NCI-H82 treated with DMSO at 0.1 percent for 48 hours (cell line): ENCODE measurements around the gene TLCD2.
"Not testable (repeated sequence)": the region's sequence is repeated elsewhere in the genome, so short reads cannot be mapped to it uniquely, and the experiment has no call there.

Experiments
- DNase-seq: peaks from one replicate; lab custom pipeline; 2025; ENCODE audit not compliant: unreplicated experiment; lab: John Stamatoyannopoulos, UW

Gene TLCD2, protein sequence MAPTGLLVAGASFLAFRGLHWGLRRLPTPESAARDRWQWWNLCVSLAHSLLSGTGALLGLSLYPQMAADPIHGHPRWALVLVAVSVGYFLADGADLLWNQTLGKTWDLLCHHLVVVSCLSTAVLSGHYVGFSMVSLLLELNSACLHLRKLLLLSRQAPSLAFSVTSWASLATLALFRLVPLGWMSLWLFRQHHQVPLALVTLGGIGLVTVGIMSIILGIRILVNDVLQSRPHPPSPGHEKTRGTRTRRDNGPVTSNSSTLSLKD

DNA sequence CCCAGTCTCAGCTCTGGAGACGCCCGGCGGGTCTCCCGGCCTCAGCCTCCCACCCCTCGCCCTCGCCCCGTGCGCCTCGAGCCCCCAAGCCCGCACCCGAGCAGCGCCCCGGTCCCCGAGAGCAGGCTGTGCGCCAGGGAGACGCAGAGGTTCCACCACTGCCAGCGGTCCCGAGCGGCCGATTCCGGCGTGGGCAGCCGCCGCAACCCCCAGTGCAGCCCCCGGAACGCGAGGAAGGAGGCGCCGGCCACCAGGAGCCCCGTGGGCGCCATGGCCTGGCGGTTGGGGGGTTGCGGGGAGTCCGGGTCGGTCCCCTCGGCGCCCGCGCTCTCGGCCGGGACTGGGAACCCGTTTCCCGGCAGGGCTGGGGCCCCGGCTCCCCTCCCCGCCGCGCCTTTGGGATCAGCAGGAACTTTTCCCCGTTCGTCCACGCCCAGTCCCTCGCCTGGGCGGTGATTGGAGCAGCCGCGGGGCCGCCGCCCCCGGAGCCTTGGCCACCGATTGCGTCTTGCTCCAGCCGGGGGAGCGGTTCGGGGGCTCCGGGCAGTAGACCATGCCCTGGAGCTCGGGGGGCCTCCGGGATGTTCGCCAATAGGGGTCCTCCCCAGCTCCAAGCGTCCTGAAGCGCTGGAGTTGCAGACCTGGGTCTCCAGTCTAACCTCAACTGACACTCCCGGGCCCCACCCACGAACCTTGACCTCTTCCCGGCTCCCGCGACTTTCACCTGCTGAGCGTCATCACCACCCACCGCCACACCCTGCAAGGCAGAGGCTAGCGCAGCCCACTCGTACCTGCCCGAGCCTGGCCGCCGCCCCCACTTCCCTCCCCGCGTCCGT lies at the start of gene TLCD2:
TSS of gene TLCD2 (minus strand) at position 407 of the 836 bp plus-strand sequence. CDS start at position 272, 135 bp downstream.
- DNase-seq: peak; percentile 26

DNA sequence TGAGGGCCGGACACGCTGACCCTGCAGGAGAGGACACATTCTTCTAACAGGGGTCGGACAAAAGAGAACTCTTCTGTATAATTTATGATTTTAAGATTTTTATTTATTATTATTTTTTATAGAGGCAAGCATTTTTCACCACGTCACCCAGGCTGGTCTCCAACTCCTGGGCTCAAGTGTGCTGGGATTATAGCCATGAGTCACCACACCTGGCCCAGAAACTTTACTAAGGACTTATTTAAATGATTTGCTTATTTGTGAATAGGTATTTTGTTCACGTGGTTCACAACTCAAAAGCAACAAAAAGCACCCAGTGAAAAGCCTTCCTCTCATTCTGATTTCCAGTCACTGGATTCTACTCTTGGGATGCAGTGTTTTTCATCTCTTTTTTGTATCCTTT lies 49.4 kb upstream of the TLCD2 start:
- no peak for DNase-seq

DNA sequence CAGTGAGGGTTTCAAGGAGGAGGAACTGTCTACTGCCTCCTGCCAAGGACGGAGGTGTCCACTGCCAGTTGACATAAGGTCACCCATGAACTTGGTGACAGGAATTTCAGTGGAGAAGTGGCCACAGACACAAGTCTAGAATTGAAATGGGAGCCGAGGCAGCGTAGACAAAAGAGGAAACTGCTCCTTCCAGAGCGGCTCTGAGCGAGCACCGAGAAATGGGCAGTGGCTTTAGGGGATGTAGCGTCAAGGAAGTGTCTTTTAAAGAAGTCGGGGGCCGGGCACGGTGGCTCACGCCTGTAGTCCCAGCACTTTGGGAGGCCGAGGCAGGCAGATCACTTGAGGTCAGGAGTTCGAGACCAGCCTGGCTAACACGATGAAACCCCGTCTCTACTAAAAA lies 48.6 kb upstream of the TLCD2 start:
- DNase-seq: no peak

DNA sequence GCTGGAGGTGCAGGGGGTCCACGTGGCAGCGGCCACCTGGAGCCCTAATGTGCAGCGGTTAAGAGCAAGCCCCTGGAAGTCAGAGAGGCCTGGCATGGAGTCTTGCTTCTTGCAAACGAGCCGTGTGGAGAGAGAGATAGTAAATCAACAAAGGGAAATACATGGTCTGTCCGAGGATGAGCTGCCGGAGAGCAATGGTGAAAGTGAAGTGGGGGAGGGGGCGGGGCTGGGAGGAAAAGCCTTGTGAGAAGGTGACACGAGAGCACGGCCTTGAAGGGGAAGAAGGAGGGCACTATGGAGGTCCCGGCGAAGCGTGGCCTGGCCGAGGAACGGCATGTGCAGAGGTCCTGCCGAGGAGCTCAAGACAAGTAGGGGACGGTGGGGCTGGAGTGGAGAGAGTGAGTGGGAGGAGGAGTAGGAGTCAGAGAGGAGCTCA lies 45.7 kb upstream of the TLCD2 start:
- no peak for DNase-seq

DNA sequence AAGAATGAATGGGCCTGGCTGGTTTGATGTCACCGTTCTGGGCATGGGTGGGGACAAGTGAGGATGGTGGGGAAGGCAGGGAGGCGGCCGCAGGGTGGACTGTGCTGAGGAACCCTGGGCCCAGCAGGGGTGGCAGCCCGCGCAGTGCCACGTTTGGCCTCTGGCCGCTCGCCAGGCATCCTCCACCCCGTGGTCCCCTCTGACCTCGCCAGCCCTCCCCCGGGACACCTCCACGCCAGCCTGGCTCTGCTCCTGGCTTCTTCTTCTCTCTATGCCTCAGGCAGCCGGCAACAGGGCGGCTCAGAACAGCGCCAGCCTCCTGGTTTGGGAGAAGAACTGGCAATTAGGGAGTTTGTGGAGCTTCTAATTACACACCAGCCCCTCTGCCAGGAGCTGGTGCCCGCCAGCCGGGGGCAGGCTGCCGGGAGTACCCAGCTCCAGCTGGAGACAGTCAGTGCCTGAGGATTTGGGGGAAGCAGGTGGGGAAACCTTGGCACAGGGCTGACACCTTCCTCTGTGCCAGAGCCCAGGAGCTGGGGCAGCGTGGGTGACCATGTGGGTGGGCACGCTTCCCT lies 45.2 kb upstream of the TLCD2 start:
- DNase-seq: no peak

DNA sequence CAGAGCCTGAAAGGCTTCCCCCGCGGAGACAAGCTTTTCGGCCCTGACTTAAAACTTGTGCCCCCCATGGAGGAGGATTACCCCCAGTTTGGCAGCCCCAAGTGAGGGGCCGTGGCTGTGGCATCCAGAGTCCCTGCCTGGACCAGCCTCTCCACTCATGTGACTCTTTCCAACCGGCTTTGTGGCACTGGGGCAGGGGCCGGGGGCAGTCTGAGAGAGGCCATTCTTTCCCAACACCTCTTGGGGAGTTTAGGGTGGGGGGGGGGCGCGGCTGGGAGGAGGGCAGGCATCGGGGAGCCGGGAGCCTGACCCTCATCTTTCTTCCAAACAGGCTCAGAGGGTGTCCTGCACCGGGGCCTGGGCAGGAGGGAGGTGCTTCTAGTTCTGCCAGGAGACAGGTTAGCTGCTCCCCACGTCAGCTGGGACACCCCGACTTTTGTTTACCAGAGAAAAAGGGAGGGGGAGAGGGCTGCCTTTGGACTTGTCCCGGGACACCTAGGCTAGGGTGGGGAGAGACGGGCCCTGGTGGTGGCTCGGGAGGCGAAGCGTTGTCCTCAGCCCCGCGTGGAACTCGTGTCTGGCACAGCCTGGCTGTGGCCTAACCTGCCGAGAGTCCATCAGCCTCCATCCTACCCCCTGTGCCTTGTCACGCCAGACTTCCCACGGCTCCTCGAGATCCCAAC lies 44.4 kb upstream of the TLCD2 start:
- no peak for DNase-seq

DNA sequence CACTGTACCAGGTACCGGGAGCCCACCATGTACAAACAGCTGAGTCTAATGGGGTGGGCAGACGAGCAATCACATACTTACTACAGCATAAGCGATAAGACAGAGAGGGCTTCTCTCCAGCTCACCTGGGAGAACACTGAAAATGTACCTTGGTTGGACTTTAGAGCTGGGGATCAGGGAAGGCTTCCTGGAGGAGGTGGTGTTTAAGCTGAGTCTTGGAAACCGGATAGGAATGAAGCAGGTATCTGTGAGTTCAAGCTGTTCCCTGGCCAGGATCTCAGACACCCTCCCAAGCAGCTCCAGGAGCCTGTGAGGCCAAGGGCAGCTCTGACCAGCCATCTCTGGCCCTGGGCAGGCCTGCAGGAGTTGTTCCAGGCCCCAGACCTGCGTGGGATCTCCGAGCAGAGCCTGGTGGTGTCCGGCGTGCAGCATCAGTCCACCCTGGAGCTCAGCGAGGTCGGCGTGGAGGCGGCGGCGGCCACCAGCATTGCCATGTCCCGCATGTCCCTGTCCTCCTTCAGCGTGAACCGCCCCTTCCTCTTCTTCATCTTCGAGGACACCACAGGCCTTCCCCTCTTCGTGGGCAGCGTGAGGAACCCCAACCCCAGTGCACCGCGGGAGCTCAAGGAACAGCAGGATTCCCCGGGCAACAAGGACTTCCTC lies 43.7 kb upstream of the TLCD2 start:
- DNase-seq: no peak

DNA sequence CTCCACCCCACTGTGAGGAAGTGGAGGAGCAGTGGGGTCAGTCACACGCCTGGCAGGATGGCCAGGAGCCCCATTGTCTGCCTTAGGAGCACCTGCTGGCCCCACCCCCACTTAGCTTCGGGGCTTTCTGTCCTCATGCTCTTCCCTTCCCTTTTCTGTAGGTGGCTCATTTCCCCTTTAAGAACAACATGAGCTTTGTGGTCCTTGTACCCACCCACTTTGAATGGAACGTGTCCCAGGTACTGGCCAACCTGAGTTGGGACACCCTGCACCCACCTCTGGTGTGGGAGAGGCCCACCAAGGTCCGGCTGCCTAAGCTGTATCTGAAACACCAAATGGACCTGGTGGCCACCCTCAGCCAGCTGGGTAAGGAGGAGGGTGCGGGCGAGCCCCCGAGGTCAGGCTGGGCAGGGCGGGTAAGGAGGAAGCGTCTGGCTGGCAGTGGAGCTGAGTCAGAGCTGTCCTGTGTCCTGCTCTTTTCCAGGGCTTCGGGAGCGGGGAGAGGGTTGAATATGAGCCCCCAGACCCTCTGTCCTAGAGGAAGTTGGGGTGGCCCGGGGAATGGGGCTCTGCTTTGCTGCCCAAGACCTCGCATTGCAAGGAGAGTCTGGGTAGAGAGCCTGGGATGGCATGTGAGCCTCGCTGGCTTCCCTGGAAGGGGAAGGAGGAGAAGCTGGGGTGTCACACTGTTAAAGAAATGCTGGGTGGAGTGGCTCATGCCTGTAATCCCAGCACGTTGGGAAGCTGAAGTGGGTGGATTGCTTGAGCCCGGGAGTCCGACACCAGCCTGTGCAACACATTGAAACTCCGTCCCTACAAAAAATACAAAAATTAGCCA lies 42.5 kb upstream of the TLCD2 start:
- DNase-seq: no peak

DNA sequence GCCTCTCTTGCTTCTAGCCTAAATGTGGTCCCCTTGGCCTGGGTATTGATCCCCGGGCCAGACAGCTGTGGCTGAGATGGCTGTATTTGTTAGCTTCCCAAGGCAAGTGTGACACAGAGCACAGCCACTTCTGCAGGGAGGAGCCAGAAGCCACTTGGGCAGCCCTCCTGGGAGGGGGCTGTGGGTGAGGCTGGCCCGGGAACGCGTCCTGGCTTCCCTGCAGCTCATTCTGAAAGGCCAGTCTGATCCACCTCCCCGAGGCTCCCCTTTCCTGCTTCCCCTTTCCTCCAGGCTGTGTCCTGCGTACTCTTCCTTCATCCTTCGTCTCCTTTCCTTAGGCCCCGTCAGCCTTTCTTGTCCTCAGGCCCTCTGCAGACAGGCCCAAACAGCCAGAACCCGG lies 40.5 kb upstream of the TLCD2 start:
- no peak for DNase-seq

DNA sequence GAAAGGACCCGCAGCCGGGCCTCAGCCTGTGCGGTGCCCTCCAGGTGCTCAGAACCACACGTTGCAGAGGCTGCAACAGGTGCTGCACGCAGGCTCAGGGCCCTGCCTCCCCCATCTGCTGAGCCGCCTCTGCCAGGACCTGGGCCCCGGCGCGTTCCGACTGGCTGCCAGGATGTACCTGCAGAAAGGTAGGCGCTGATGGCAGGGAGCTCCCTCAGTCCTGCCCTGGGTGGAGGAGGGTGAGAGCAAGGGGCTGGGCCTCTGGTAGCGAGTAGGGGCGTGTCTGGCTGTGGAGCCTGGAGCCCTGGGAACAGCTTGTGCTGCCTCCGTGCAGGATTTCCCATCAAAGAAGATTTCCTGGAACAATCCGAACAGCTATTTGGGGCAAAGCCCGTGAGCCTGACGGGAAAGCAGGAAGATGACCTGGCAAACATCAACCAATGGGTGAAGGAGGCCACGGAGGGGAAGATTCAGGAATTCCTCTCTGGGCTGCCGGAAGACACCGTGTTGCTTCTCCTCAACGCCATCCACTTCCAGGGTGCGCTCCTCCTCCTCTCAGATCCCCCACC lies 36.9 kb upstream of the TLCD2 start:
- no peak for DNase-seq

DNA sequence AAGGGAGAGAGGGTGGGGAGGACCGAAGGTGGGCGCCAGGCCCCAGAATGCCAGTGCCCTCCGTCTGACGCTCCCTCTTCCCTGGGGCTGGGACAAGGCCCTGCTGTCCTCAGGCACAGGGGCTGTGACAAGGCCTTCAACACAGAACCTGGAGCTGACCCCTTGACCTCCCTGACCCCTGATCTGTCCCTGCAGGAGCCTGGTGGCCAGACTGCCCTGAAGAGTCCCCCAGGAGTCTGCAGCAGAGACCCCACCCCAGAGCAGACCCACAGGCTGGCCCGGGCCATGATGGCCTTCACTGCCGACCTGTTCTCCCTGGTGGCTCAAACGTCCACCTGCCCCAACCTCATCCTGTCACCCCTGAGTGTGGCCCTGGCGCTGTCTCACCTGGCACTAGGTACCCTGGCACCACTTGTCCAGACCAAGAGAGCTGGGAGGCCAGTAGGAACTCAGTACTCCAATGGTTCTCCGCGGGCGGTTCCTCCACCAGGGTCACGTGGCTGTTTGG lies 35.4 kb upstream of the TLCD2 start:
- no peak for DNase-seq

DNA sequence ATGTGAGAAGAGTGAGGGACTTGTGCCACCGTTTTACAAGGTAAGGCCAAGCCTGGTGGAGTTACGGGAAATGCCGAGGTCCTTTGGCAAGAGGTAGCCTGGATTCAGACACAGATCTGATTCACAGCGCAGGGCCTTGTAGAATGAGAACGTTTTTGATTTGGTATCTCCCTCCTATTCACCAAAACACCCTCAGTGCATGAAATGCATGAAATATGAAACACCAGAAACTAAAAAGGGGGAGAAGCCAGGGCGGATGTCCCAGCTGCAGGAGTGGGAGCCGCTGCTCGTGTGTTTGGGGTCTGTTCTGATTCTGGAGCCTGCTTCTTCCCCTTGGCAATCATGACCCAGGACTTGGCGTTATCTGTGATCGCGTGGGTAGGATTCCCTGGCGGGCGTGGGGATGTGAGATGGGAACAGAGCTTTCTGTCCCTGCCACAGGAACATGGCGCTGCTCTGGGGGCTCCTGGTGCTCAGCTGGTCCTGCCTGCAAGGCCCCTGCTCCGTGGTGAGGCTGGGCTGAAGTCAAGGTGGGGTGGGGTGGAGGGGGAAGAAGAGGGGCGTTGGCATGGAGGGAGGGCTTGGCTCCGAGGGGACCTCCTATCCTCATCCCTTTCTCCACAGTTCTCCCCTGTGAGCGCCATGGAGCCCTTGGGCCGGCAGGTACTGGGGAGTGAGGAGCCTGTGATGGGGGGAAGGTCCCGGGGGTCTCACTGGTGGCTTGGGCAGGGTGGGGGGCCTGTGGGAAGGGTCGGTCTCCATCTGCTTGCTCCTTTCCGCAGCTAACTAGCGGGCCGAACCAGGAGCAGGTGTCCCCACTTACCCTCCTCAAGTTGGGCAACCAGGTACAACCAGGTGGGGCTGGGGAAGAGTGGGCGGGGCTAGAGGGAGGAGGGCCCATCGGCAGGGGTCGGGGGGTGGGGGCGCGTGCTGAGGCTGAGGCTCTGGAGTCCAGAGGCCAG lies 34.7 kb upstream of the TLCD2 start:
- DNase-seq: no peak

DNA sequence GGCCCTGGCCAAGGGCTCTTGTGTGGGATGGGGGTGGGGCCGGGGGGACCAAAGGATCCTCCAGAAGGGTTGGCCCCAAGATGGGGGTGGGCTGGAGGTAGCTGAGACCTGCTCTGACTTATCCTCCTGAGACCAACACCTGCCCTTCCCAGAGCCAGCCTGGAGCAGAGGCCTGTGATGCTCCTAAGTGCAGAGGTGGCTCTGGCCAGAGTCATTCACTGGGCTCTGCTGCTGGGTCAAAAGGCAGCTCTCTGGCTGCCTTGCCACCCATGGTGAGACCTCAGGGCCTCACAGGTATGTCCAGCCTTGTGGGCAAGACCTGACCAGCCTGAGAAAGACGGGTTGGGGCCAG lies 32.9 kb upstream of the TLCD2 start:
- no peak for DNase-seq

DNA sequence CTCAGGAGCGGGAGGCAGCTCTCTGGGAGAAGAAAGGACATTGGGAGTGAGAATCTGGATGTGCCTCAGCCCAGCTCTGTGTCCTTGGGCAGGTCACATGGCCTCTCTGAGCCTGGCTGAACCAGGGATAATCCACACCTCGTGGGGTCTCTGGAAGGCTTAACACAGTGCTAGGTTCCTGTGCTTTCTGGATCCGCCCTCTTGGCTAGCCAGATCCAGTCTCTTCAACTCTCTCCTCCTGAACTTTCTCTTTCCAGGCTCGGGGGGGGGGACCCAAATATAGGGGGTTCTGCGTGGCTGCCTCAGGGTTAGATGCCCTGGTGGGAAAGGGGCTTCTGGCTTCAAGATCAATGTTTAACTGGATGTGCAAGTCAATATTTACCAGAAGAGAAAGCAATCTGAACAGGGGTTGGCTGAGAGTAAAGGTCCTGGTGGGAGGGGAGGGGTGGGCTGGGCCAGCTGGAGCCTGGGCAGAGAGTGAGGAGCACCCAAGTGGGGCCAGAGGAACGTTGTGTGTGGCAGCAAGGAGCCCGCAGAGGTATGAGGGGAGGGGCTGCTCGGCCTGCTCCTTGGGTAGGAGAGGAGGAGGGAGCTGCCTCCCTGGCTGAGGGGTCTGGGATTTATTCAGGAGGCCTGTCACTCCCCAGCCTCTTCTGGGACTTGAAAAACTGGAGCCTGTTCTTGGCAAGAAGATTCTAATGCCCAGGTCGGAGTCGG lies 32.4 kb upstream of the TLCD2 start, which contains the start of gene SERPINF2:
TSS of gene SERPINF2 (plus strand) at position 501 of the 717 bp plus-strand sequence. CDS start 2,125 bp downstream, outside the sequence.
- DNase-seq: no peak

DNA sequence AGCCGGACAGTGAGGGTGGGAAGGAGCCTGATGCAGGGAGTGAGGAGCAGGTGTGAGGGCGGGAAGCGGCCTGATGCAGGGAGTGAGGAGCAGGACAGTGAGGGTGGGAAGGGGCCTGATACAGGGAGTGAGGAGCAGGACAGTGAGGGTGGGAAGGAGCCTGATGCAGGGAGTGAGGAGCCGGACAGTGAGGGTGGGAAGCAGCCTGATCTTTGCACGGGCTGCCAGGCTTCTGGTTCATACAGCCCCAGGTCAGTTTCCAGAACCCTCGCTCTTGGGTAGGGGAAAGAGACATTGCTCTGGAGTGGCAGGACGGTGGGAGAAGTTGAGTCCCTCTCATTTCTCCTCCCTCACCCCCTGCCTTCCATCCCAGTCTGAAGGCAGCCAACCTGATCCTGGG lies 31.7 kb upstream of the TLCD2 start:
- DNase-seq: not testable (repeated sequence)

DNA sequence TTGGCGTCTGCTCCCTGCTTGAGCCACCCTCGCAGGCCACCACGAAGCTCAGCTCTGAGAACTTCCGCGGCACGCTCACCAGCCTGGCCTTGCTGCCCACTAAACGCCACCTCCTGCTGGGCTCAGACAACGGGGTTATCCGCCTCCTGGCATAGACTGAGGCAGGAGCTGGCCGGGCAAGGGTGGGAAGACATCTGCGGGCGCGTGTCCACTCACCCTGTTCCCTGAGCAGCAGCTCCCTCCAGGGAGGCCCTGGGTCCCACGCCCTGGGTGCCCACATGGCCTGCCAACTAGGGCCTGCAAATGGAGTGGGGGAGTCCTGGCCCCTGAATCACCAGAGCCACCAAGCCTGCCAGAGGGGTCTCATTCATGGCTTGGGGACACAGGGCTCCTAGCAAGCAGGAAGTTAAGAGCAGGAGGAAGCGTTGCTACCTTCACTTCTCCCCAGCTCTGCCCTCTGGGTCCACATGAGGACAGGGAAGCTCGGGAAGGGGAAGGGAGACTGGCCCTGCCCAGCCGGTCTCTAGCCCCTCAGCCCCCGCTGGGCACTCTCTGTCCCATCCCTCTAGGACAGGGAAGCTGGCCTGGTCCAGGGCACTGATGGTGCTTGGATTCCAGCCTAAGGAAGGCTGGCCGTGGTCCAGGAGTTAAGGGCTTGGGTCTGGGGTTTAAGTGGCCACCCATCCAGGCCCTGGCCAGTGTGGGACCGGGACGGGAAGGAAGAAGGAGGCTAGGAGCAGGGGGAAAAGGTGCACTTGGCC lies 27.5 kb upstream of the TLCD2 start:
- DNase-seq: no peak
